Osteoblast (primary cell): ENCODE data around the gene NLRP5. TPM values are rescaled to one million over a fixed set of nuclear protein-coding genes. Genes with fewer than 3 reads are reported as not detected.

ENCODE experiments used
- DNase-seq: peaks from one replicate; pipeline ENCODE4 v3.0.0; 2011; ENCODE audit warnings: low spot score, mixed read lengths; ENCODE audit not compliant: insufficient read length; ENCODE audit errors: missing footprints
- H2AFZ ChIP-seq: 2 replicates; pipeline ENCODE4 v1.6.0; 2011; ENCODE audit warnings: mild to moderate bottlenecking, low read length
- H3K27ac ChIP-seq: 2 replicates; pipeline ENCODE4 v1.5.1; 2011; ENCODE audit warnings: mild to moderate bottlenecking, low read depth, low read length, moderate library complexity
- H3K27me3 ChIP-seq: 2 replicates; pipeline ENCODE4 v1.6.0; 2012; ENCODE audit warnings: mild to moderate bottlenecking, control low read depth, inconsistent platforms, low read length, moderate library complexity; ENCODE audit not compliant: insufficient read depth
- H3K36me3 ChIP-seq: 2 replicates; pipeline ENCODE4 v1.5.1; 2011; ENCODE audit warnings: mild to moderate bottlenecking, low read length, control low read depth, moderate library complexity; ENCODE audit not compliant: insufficient read depth
- H3K4me1 ChIP-seq: 2 replicates; pipeline ENCODE4 v1.5.1; 2011; ENCODE audit warnings: mild to moderate bottlenecking, low read length, control low read depth, moderate library complexity; ENCODE audit not compliant: insufficient read depth
- H3K4me2 ChIP-seq: 2 replicates; pipeline ENCODE4 v1.6.0; 2011; ENCODE audit warnings: mild to moderate bottlenecking, low read length; ENCODE audit not compliant: insufficient read depth
- H3K4me3 ChIP-seq: fragments of 200-600 bp; sonication (generic); 3 replicates; pipeline ENCODE4 v1.5.1; 2012; ENCODE audit warnings: mild to moderate bottlenecking, low read length, inconsistent platforms; ENCODE audit not compliant: insufficient read depth
- H3K79me2 ChIP-seq: 2 replicates; pipeline ENCODE4 v1.6.0; 2012; ENCODE audit warnings: mild to moderate bottlenecking, low read length, control low read depth, inconsistent platforms; ENCODE audit not compliant: insufficient read depth
- H3K9me3 ChIP-seq: 2 replicates; pipeline ENCODE4 v1.5.1; 2011; ENCODE audit warnings: low read depth, low read length, control low read depth
- H4K20me1 ChIP-seq: 2 replicates; pipeline ENCODE4 v1.6.0; 2012; ENCODE audit warnings: mild to moderate bottlenecking, low read length, control low read depth; ENCODE audit not compliant: insufficient read depth
- CTCF ChIP-seq: IDR thresholded peaks from 2 replicates; pipeline ENCODE4 v1.5.1; 2011; ENCODE audit warnings: mild to moderate bottlenecking, low read depth, low read length, moderate library complexity; ENCODE audit errors: extremely low read depth
- total RNA-seq: library from RNA; depleted of rRNA; stranded (reverse); fragments of >200 nt; gene quantifications from 2 replicates; pipeline ENCODE4 v1.2.3, GENCODE V29; 2012

The NLRP5 gene
- total RNA-seq, 1 donor: not detected

- peaks cover 2% of the 10 kb centered on the region for H3K9me3 ChIP-seq
- no peaks in the 10 kb centered on the region for H4K20me1 ChIP-seq
- no peaks in the 10 kb centered on the region for H3K36me3 ChIP-seq
- no peak overlapping the region for H3K4me2 ChIP-seq
- TF ChIP-seq CTCF: no peak
- H3K79me2 ChIP-seq: no peaks in the 10 kb centered on the region
- H3K4me3 ChIP-seq: no peak overlapping the region
- H2AFZ ChIP-seq: no peak overlapping the region
- no peak for DNase-seq
- H3K27ac ChIP-seq: no peak overlapping the region
- no peaks in the 10 kb centered on the region for H3K4me1 ChIP-seq
- no peaks in the 10 kb centered on the region for H3K27me3 ChIP-seq
These were observed 12.6 kb upstream of the NLRP5 start for GRCh38 chr19:55973982-55974381.

GRCh38 chr19:55980415-55980814 lies 6.2 kb upstream of the NLRP5 start:
- H3K9me3 ChIP-seq: no peaks in the 10 kb centered on the region

GRCh38 chr19:55985254-55985653 lies 1.3 kb upstream of the NLRP5 start:
- H3K4me2 ChIP-seq: no peak overlapping the region
- H3K27ac ChIP-seq: no peak overlapping the region
- no peaks in the 10 kb centered on the region for H3K36me3 ChIP-seq
- no peaks in the 10 kb centered on the region for H3K4me1 ChIP-seq
- H2AFZ ChIP-seq: no peak overlapping the region
- no peak for DNase-seq
- no peaks in the 10 kb centered on the region for H3K9me3 ChIP-seq
- no peaks in the 10 kb centered on the region for H3K79me2 ChIP-seq
- TF ChIP-seq CTCF: no peak
- H3K27me3 ChIP-seq: no peaks in the 10 kb centered on the region
- no peaks in the 10 kb centered on the region for H4K20me1 ChIP-seq
- H3K4me3 ChIP-seq: no peak overlapping the region

More at GRCh38 chr19:55980415-55980814, 6.2 kb upstream of the NLRP5 start:
- H3K27me3 ChIP-seq: no peaks in the 10 kb centered on the region
- H3K36me3 ChIP-seq: no peaks in the 10 kb centered on the region
- no peak for DNase-seq
- H4K20me1 ChIP-seq: no peaks in the 10 kb centered on the region
- H3K27ac ChIP-seq: no peak overlapping the region
- no peaks in the 10 kb centered on the region for H3K79me2 ChIP-seq
- no peak overlapping the region for H2AFZ ChIP-seq
- no peak for TF ChIP-seq CTCF
- no peaks in the 10 kb centered on the region for H3K4me1 ChIP-seq
- no peak overlapping the region for H3K4me2 ChIP-seq
- no peak overlapping the region for H3K4me3 ChIP-seq

DNA sequence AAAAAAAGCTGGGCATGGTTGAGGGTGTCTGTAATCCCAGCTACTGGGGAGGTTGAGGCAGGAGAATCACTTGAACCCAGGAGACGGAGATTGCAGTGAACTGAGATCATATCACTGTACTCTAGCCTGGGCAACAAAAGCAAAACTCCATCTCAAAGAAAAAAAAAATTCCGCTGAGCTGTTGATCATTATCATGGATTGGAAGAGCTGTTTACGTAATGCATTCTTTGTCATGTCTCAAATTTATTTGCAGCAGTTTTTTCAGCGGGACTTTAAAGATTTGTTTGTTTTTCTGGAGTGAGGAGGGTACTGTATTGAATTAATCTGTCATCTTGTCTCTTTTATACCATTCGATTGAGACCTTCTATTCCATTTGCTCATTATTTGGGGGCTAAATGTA lies 4.3 kb downstream of the NLRP5 start:
- no peaks in the 10 kb centered on the region for H3K36me3 ChIP-seq
- H3K4me1 ChIP-seq: no peaks in the 10 kb centered on the region
- H3K4me2 ChIP-seq: no peak overlapping the region
- no peak overlapping the region for H3K27ac ChIP-seq
- H2AFZ ChIP-seq: no peak overlapping the region
- no peaks in the 10 kb centered on the region for H3K9me3 ChIP-seq
- H3K4me3 ChIP-seq: no peak overlapping the region
- no peak for TF ChIP-seq CTCF
- no peak for DNase-seq
- no peaks in the 10 kb centered on the region for H3K27me3 ChIP-seq
- no peaks in the 10 kb centered on the region for H4K20me1 ChIP-seq
- H3K79me2 ChIP-seq: no peaks in the 10 kb centered on the region
